GM19023 (cell line): ENCODE data around the gene ADIPOR1.
"Not testable (repeated sequence)": the region's sequence is repeated elsewhere in the genome, so short reads cannot be mapped to it uniquely, and the experiment has no call there.

Experiments used
- ATAC-seq: cut with Tn5 transposase; IDR thresholded peaks from one replicate; pipeline ENCODE4 v1.9.1; 2021; ENCODE audit warnings: mild to moderate bottlenecking, moderate library complexity; ENCODE audit not compliant: unreplicated experiment

ADIPOR1 gene

DNA sequence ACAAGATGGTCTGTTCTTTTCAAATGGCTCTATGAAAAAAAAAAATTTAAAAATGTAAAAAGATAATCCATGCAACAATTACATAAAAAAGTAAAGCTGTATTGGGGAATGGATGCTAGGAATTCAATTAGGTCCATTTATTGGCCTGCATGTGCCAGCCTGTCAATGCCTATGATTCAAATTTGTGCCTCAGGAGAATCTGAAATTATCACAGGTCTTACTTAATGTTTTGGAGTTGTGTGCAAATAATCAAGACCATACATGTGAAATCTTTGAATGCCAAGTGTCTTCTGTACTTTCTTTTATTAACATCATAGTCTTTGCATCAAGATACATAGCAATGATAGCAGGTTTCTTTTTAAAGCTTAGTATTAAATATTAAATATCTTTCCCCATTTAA lies 17.6 kb downstream of the ADIPOR1 start:
- no peak for ATAC-seq

DNA sequence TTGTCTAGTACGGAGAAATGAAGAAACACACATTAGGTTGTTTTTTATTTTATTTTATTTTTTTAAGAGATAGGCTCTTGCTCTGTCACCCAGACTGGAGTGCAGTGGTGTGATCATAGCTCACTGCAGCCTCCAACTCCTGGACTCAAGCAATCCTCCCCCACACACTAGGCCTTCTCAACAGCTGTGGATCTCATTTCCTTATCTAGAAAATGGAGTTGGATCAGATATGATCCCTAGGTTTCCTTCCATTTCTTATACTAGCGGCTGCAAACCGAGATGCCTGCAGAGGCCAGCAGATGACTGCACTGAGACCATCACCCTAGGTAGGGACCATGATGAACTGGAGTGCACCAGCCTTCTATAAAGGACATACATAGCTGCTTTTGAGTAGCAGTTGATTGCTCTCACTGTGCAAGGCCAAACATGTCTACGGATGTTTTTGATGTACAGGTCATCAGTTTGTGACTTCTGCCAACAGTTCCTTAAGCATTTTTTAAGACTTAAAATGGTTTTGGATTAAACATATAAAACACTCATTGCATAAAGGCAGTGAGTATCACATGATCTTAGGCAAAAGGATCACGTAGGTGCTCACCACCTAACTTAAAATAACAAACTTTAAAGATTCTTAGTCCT lies 19.7 kb downstream of the ADIPOR1 start:
- no peak for ATAC-seq

DNA sequence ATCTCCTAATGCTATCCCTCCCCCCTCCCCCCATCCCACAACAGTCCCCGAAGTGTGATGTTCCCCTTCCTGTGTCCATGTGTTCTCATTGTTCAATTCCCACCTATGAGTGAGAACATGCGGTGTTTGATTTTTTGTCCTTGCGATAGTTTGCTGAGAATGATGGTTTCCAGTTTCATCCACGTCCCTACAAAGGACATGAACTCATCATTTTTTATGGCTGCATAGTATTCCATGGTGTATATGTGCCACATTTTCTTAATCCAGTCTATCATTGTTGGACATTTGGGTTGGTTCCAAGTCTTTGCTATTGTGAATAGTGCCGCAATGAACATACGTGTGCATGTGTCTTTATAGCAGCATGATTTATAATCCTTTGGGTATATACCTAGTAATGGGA lies 21.7 kb downstream of the ADIPOR1 start:
- ATAC-seq = not testable (repeated sequence)

DNA sequence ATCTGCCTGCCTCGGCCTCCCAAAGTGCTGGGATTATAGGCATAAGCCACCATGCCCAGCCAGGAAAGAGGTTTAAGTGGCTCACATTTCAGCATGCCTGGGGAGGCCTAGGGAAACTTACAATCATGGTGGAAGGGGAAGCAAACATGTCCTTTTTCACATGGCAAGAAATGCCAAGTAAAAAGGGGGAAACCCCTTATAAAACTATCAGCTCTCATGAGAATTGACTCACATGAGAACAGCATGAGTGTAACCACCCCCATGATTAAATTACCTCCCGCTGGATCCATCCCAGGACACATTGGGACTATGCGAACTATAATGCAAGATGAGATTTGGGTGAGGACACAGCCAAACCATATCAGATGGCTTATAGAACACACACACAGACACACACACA lies 22.3 kb downstream of the ADIPOR1 start:
- ATAC-seq = no peak

DNA sequence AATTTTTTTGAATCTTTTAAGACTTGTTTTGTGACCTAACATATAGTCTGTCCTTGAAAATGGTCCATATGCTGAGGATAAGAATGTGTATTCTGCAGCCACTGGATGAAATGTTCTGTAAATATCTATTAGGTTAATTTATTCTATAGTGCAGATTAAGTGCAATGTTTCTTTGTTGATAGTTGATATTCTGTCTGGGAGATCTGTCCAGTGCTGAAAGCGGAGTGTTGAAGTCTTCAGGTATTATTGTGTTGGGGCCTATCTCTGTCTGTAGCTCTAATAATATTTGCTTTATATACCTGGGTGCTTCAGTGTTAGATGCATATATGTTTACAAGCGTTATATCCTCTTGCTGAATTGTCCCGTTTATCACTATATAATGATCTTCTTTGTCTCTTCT lies 23.4 kb downstream of the ADIPOR1 start:
- no peak for ATAC-seq

DNA sequence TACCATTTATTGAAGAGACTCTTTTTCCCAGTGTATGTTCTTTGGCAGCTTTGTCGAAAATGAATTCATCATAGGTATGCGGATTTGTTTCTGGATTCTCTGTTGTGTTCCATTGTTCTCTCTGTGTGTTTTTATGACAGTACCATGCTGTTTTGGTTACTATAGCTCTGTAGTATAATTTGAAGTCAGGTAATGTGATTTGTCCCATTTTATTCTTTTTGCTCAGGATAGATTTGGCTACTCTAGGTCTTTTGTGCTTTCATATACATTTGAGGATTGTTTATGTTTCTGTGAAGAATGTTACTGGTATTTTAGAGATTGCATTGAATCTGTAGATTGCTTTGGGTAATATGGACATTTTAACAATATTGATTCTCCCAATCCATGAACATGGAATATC lies 25.6 kb downstream of the ADIPOR1 start:
- no peak for ATAC-seq

DNA sequence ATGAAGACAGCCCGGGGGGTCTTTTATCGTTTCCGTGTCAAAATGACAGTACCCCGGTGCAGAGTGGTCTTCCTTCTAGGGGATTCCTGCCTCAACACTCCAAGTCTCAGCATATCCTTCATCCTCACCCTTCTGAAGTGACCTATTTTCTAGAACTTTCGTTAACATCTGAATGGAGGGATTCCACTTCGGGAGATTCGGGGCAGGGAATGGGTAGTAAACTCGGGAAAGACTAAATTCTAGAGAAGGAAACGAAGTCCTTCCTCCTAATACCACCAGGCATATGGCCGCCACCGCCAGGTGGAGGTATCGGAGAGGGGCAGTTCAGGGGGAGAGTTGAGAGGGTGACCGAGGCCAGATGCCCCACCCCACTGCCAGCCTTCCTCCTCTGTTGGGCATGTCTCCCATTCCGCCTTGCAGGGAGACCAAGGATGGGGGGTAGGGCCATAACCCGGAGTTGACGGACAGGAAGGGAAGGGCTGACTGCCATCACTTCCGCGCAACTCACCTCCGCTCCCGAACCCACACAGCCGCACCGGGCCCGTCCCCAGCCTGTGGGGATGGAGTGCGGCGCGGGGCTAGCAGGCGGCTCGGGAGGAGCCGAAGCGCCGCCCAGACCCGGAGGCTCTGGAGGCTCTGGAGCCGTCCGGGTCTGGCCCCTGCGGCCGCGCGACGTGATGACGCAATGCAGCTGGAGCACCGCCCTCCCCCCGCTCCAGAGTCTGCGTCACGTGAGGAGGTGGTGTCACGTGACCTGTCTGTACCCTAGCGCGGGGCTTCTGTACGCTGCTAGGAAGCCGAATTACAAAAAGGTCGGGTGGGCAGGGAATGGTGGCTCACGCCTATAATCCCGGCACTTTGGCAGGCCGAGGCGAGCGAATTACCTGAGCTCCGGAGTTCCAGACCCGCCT lies 31.3 kb downstream of the ADIPOR1 start, which contains the start of gene KLHL12:
Gene KLHL12, minus strand, starts transcription at position 654 of the 911 bp plus-strand sequence. CDS start 2,072 bp downstream, outside the sequence.
- ATAC-seq = peak; percentile 95

DNA sequence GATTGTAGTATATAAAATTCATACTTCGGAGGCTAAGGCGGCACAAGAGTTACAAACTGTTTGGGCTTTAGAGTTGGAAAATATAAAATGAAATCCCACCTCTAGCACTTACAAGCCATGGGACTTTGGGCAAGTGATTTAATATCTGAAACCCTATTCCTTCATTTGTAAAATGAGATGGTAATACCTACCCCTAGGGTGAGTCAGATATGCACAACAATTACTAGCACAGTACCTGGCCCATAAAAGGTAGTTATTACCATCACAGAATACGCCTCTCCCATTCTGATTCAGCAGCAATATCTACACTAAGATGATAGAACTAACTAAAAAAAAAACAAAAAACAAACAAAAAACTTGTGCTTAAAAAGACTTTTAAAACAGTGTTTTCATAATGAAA lies 34.6 kb downstream of the ADIPOR1 start:
- ATAC-seq = no peak

DNA sequence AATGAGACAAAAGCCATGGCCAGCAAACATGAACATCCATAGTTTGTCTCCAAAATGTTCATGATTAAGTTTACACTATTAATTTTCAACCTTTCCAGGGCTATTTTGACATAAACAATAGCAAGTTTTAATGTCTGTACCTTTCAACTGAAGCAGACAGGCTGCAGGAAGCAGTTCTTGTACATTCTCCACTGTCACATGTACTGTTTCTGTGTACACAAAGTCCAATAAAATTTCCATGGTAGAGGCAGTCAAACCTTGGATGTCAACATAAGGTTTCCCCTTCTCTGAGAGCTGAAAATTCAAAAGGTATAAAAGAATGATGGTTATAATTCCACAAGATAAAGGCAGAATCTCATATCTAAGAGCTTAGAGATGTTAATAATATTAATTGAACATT lies 38.5 kb downstream of the ADIPOR1 start:
- no peak for ATAC-seq

DNA sequence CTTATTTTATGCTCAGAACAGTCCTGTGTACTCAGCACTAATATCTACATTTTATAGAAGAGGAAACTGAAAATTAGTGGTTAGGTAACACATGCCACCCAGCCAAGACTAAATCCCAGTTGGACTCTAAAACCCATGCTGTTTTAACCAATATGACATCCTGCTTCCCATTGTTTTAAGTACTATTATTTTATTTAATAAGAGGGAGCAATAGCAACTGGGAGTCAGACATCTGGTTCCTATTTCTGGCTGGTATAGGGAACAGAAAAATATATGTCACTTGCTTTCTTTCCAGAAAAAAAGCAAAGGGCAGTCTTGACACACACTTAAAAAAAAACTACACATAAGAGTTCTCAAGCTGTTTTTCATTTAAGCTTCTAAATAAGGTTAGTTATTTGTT lies 43.0 kb downstream of the ADIPOR1 start:
- ATAC-seq = no peak

DNA sequence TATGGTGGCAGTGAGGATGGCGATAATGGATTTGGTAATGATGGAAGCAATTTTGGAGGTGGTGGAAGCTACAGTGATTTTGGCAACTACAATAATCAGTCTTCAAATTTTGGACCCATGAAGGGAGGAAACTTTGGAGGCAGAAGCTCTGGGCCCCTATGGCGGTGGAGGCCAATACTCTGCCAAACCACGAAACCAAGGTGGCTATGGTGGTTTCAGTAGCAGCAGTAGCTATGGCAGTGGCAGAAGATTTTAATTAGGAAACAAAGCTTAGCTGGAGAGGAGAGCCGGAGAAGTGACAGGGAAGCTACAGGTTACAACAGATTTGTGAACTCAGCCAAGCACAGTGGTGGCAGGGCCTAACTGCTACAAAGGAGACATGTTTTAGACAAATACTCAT lies 45.6 kb downstream of the ADIPOR1 start:
- not testable (repeated sequence) for ATAC-seq

DNA sequence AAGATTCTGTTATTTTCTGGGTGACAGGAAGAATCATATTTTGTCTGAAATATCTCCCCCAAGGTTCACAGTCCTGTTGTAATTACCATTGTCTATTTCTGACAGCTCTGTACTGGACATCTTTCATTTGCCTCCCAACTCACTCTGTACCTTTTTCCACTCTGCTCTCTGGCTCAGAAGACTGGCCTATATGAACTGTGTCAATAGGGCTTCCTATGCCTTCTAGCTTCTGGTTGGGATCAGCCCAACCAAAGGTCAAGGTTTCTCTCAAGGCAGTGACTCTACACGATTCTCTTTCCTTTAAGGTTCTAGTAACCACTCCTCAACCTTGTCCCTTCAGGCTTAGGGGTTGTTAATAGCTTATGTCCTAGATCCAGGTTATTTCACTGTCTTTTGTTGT lies 48.6 kb downstream of the ADIPOR1 start:
- ATAC-seq = no peak

DNA sequence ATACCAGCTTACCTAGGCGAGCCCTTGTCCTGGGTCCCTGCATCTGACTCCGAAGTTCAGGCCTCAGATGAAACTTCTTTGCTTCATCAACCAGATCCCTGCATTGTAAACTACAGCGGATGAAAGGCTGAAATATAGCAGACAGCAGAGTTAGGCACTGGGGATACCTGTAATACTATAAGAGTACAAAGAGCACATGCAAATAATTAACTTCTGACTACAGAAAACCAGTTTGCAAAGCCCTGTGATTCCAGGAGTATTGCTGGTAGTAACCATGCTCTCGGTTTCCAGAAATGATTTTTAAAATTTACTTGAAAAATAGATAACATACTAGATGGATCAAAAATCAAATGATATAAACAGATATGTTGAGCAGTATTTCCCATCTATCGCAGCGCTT lies 49.1 kb downstream of the ADIPOR1 start:
- no peak for ATAC-seq

DNA sequence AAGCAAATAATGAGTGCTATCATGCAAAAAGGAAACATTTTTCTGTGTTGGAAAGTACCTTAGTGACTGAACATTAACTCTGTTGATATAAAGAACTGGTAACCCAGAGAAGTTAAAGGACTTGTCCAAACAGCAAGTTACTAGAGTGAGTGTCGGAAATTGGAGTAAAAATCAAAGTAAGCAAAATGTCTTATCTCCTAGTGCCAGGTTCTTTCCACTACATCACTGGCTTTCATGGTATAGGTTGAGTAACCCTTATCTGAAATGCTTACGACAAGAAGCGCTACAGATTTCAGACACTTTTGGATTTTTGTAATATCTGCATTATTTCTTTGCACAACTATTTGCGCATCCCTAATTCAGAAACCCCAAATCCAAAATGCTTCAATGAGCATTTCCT lies 52.8 kb downstream of the ADIPOR1 start:
- no peak for ATAC-seq

DNA sequence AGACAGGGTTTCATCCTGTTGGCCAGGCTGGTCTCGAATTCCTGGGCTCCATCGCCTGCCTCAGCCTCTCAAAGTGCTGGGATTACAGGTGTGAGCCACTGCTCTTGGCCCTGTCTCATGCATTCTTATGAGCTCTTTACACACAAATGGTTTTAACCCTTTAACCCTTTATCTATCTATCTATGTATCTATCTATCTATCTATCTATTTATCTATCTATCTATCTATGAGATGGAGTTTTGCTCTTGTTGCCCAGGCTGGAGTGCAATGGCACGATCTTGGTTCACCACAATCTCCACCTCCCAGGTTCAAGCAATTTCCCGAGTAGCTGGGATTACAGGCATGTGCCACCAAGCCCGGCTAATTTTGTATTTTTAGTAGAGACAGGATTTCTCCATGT lies 54.3 kb downstream of the ADIPOR1 start:
- not testable (repeated sequence) for ATAC-seq

DNA sequence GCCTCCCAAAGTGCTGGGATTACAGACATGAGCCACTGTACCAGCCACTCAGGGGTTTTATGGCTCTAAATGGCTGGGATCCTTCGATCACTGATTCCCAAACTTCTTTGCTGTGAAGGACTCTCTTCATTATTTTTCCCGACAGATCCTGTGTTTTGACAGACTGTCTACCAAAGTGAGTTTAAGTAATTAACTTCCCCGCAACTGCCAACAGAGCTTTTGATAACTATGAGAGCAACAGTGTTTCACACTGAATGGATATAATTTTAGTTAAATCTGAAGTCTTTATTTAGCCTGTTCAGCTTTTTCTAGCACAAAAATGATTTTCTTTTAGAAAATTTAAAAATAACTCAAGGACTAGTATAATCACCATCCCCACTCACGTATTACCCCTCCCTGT lies 56.6 kb downstream of the ADIPOR1 start:
- no peak for ATAC-seq

DNA sequence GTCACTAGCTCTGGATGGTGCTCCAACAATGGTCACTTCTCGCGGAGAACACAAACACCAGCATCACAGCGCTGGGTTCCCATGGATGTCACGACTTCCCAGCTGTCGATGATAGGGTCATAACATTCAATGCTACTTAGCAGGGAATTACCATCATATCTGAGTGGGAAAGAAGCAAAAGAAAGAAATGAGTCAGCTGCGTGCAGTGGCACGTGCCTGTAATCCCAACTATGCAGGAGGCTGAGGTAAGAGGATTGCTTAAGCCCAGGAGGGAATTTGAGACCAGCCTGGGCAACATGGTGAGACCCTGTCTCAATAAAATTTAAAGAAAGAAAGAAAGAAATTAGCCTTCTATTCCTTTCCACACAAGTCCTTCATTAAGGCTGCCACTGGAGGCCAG lies 65.6 kb downstream of the ADIPOR1 start:
- no peak for ATAC-seq
